Fibroblast of the aortic adventitia (primary cell): Measurements from ENCODE around the gene JAZF1. TPM values are rescaled to one million over a fixed set of nuclear protein-coding genes. Genes with fewer than 3 reads are reported as not detected.

Source experiments
- DNase-seq: peaks from one replicate; pipeline ENCODE4 v3.0.0-alpha.2; 2010; ENCODE audit warnings: low read depth
- H3K4me3 ChIP-seq: 2 replicates; pipeline ENCODE4 v1.5.1; 2011; ENCODE audit warnings: low read depth, mild to moderate bottlenecking, control low read depth, low read length, moderate library complexity
- CTCF ChIP-seq: IDR thresholded peaks from 2 replicates; pipeline ENCODE4 v1.5.1; 2011; ENCODE audit warnings: mild to moderate bottlenecking, low read length, control low read depth, inconsistent platforms; ENCODE audit not compliant: insufficient read depth
- total RNA-seq: library from RNA; depleted of rRNA; stranded (reverse); fragments of >200 nt; gene quantifications from 2 replicates; pipeline ENCODE4 v1.2.3, GENCODE V29; 2012; ENCODE audit warnings: low replicate concordance

Gene JAZF1
- total RNA-seq, 1 donor = 8.3 TPM

- H3K4me3 ChIP-seq = no peak overlapping the region
- DNase-seq = no peak
- TF ChIP-seq CTCF = no peak
Observed at GRCh38 chr7:27834179-27834921, 346.2 kb downstream of the JAZF1 start.

GRCh38 chr7:27826357-27826756 lies 354.2 kb downstream of the JAZF1 start:
- TF ChIP-seq CTCF = no peak
- H3K4me3 ChIP-seq = no peak overlapping the region
- no peak for DNase-seq

DNA sequence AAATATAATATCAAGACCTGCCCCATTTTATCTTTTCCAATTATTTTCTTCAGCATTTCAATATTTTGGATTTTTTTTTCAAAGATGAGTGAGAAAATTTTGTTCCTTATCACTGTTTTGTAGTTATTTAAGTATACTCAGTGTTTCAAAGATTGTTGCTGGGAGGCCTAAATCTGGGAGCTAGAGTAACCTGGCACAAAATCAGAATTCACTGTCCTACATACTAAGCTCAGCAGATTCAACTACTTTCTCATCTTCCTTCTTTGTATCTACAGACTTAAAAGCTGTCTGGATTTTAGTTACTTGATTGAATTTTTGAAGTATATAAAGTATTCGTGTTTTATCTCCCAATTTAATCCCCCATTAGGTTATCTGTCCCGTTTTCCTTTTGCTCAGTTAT lies 354.7 kb downstream of the JAZF1 start:
- TF ChIP-seq CTCF = no peak
- no peak overlapping the region for H3K4me3 ChIP-seq
- DNase-seq = no peak

- no peak for DNase-seq
- H3K4me3 ChIP-seq = no peak overlapping the region
- no peak for TF ChIP-seq CTCF
Observed at GRCh38 chr7:27822245-27822644, 358.4 kb downstream of the JAZF1 start.

GRCh38 chr7:27812706-27813105 lies 367.9 kb downstream of the JAZF1 start:
- DNase-seq = no peak
- no peak overlapping the region for H3K4me3 ChIP-seq

GRCh38 chr7:27810186-27810585 lies 370.4 kb downstream of the JAZF1 start:
- TF ChIP-seq CTCF = no peak
- H3K4me3 ChIP-seq = no peak overlapping the region
- DNase-seq = no peak

More at GRCh38 chr7:27812706-27813105, 367.9 kb downstream of the JAZF1 start:
- no peak for TF ChIP-seq CTCF

DNA sequence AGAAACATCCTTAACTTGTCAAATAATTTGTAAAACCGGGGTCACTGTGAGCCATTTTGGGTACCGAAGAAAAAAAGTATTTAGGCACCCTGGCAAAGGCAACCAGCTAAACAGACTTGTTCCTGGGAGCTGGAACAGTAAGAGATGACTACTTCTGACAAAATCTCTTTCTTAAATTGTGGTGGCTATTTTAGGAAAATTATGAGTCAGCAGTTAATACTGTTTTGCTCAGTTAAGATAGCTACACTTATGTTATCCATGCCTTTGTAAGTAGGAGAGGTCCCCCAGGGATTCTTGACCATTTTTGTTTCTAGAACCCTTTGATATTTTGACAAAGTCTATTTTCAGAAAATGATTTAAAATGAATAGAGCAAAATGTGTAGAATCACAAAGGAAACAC lies 372.0 kb downstream of the JAZF1 start:
- peak; percentile 84 for DNase-seq
- no peak overlapping the region for H3K4me3 ChIP-seq
- TF ChIP-seq CTCF = no peak
